Psoas muscle (tissue), 8 donors: ENCODE data around the gene CSTPP1. TPM values are rescaled to one million over a fixed set of nuclear protein-coding genes. Genes with fewer than 3 reads are reported as not detected.
"Not testable (repeated sequence)": the region's sequence is repeated elsewhere in the genome, so short reads cannot be mapped to it uniquely, and the experiment has no call there.

Source experiments
- ATAC-seq, 4 donors: fragments of 200-7000 bp; cut with Tn5 transposase; one replicate each; pipeline ENCODE4 v1.9.1; 2020; ENCODE audit warnings: moderate library complexity in 3 of 4, mild to moderate bottlenecking in 2 of 4
- DNase-seq, 2 donors: peaks; one replicate each; pipeline ENCODE4 v3.0.0-alpha.2; 2020
- H3K27ac ChIP-seq: fragments of 200-600 bp; one replicate; pipeline ENCODE4 v1.8.0; 2022
- H3K27me3 ChIP-seq, 3 donors: fragments of 200-600 bp in 1 of 3; one replicate each; pipeline versions ENCODE4 v1.6.1 to v1.8.0; 2013 to 2022; ENCODE audit warnings: low read length in 2 of 3, mild to moderate bottlenecking in 2 of 3, moderate library complexity in 1 of 3; ENCODE audit not compliant: insufficient read depth in 3 of 3
- H3K36me3 ChIP-seq, 2 donors: fragments of 200-600 bp in 1 of 2; one replicate each; pipeline versions ENCODE4 v1.6.1 to v1.8.0; 2013 to 2022; ENCODE audit warnings: low read depth in 1 of 2, mild to moderate bottlenecking in 1 of 2, moderate library complexity in 1 of 2; ENCODE audit not compliant: insufficient read depth in 1 of 2
- H3K4me1 ChIP-seq: fragments of 200-600 bp; one replicate; pipeline ENCODE4 v1.8.0; 2022
- H3K4me3 ChIP-seq: fragments of 200-600 bp; one replicate; pipeline ENCODE4 v1.8.0; 2022; ENCODE audit warnings: mild to moderate bottlenecking
- H3K9me3 ChIP-seq: fragments of 200-600 bp; one replicate; pipeline ENCODE4 v1.8.0; 2022
- WGBS, 3 donors: extraction: QIAGEN DNeasy Blood & Tissue Kit; methylation state at CpG; one replicate each; pipeline versions ENCODE4 v1.1.6 to v1.1.7; 2013; 5-methylcytosine and 5-hydroxymethylcytosine counted together
- intact Hi-C, 2 donors: fragments of 100-400 bp; cut with DNase I; formaldehyde crosslinking; loops; one replicate each; pipeline versions ENCODE4 v1.11.0 to v1.14.2; 2022
- polyA plus RNA-seq, 3 donors: library from polyadenylated mRNA; stranded (reverse); fragments of 200-250 nt; gene quantifications; one replicate each; pipeline ENCODE4 v1.2.3, GENCODE V29; 2013
- total RNA-seq, 4 donors: library from RNA; stranded (reverse); fragmentation: NEBNext Ultra II Directional in 2 of 4; extraction: Animal tissue kit (Norgen Biotek cat#: 25700) in 2 of 4; gene quantifications; one replicate each; pipeline versions ENCODE4 v1.2.1 to v1.2.4, GENCODE V29; 2021 to 2023
- TF ChIP-seq, protein P1 (sequence below): fragments of 200-600 bp; IDR thresholded peaks from one replicate; pipeline ENCODE4 v1.8.0; 2022; ENCODE audit warnings: antibody characterized with exemption
- donor health status: healthy with polysubstance abuse.
- donor health status: DM: no; HTN: no; CAD: no; lungs with moderate emphysema.
- donor health status: Bipolar disorder and iron deficiency.
- donor health status: healthy.
- donor health status: DM: yes; HTN: yes; CAD: no.
- donor health status: DM: no; HTN: no; CAD: no.
- donor health status: DM: no; HTN: no; CAD: no.
- donor health status: DM: yes; HTN: yes; CAD: no.

Gene CSTPP1
- total and polyA plus RNA-seq, 7 donors, result 5.1 to 10.0 (median 6.9) TPM

GRCh38 chr11:46987183-46987582 is 50.6 kb downstream of the CSTPP1 start:
- 91 to 97% (median 95%) methylated on average over 3 of the region's 3 CpGs for WGBS, 3 donors
- ATAC-seq (no peak), DNase-seq (no peak)
- no peaks in the 10 kb centered on the region for H3K9me3 ChIP-seq
- no peak overlapping the region for H3K4me3 ChIP-seq
- intact Hi-C loops, result no loop called here
- no peaks in the 10 kb centered on the region for H3K4me1 ChIP-seq
- TF ChIP-seq, protein P1, sequence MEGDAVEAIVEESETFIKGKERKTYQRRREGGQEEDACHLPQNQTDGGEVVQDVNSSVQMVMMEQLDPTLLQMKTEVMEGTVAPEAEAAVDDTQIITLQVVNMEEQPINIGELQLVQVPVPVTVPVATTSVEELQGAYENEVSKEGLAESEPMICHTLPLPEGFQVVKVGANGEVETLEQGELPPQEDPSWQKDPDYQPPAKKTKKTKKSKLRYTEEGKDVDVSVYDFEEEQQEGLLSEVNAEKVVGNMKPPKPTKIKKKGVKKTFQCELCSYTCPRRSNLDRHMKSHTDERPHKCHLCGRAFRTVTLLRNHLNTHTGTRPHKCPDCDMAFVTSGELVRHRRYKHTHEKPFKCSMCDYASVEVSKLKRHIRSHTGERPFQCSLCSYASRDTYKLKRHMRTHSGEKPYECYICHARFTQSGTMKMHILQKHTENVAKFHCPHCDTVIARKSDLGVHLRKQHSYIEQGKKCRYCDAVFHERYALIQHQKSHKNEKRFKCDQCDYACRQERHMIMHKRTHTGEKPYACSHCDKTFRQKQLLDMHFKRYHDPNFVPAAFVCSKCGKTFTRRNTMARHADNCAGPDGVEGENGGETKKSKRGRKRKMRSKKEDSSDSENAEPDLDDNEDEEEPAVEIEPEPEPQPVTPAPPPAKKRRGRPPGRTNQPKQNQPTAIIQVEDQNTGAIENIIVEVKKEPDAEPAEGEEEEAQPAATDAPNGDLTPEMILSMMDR, result no peak
- no peaks in the 10 kb centered on the region for H3K36me3 ChIP-seq
- H3K27ac ChIP-seq, result no peak overlapping the region
- H3K27me3 ChIP-seq, result no peaks in the 10 kb centered on the region

DNA sequence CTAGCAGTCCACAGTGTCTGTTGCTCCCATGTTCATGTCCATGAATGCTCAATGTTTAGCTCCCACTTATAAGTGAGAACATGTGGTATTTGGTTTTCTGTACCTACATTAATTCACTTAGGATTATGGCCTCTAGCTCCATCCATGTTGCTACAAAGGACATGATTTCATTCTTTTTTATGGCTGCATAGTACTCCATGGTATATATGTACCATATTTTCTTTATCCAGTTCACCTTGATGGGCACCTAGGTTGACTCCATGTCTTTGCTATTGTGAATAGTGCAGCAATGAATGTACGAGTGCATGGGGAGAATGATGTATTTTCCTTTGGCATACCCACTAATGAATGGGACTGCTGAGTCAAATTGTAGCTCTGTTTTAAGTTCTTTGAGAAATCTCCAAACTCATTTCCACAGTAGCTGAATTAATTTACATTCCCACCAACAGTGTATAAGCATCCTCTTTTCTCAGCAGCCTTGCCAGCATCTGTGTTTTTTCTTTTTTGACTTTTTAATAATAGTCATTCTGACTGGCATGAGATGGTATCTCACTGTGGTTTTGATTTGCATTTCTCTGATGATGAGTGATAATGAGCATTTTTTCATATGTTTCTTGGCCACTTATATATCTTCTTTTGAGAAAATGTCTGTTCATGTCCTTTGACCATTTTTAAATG is 53.4 kb downstream of the CSTPP1 start:
- DNase-seq, H3K27me3 ChIP-seq, H3K36me3 ChIP-seq, ATAC-seq, H3K27ac ChIP-seq, H3K9me3 ChIP-seq, intact Hi-C loops, H3K4me1 ChIP-seq, H3K4me3 ChIP-seq: not testable (repeated sequence)
- WGBS, 3 donors, result 93 to 100% (median 97%) methylated on average over 1 of the region's 1 CpG

DNA sequence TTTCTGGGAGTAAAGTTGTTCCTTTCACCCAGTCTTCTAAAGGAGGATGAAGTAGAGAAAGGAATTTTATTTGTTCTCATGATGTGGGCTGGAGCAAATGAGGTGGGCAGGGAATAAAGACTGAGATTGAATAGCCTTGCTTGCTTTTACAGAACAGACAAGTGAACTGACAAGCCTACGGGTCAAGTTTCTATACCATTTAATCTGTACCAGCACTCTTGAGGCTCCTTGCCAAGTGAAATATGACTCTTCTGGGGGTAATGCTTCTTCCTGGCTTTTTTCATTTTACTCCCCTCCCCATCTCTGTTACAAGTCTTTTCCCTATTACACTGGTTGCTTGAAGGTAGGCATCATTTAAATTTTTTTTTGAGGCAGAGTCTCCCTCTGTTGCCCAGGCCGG is 54.8 kb downstream of the CSTPP1 start:
- intact Hi-C loops, result no loop called here
- no peaks in the 10 kb centered on the region for H3K4me1 ChIP-seq
- DNase-seq, result no peak

GRCh38 chr11:46992386-46992785 is 55.8 kb downstream of the CSTPP1 start:
- intact Hi-C loops, H3K27me3 ChIP-seq, H3K4me1 ChIP-seq, ATAC-seq, H3K4me3 ChIP-seq, DNase-seq, H3K9me3 ChIP-seq, H3K36me3 ChIP-seq, H3K27ac ChIP-seq: not testable (repeated sequence)
- WGBS, 3 donors, result 87 to 95% (median 93%) methylated on average over 2 of the region's 2 CpGs

More for the DNA sequence above, 54.8 kb downstream of the CSTPP1 start:
- TF ChIP-seq, protein P1, result no peak
- Histone ChIP-seq H3K36me3 (no peaks in the 10 kb centered on the region), H3K9me3 (no peaks in the 10 kb centered on the region), H3K4me3 (no peak overlapping the region), H3K27me3 (no peaks in the 10 kb centered on the region), H3K27ac (no peak overlapping the region)
- WGBS, 3 donors, result 83 to 89% (median 89%) methylated on average over 2 of the region's 2 CpGs
- ATAC-seq, result no peak

DNA sequence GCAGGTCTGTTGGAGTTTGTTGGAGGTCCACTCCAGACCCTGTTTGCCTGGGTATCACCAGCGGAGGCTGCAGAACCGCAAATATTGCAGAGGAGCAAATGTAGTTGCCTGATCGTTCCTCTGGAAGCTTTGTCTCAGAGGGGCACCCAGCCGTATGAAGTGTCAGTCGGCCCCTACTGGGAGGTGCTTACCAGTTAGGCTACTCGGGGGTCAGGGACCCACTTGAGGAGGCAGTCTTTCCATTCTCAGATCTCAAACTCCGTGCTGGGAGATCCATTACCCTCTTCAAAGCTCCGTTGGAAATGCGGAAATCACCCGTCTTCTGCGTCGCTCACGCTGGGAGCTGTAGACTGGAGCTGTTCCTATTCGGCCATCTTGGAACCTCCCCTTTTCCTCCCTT is 61.2 kb downstream of the CSTPP1 start:
- DNase-seq, intact Hi-C loops, H3K27me3 ChIP-seq, ATAC-seq, H3K4me1 ChIP-seq, H3K9me3 ChIP-seq, H3K36me3 ChIP-seq, H3K4me3 ChIP-seq, H3K27ac ChIP-seq: not testable (repeated sequence)
- WGBS, 3 donors, result 95 to 97% (median 96%) methylated on average over 14 of the region's 14 CpGs

DNA sequence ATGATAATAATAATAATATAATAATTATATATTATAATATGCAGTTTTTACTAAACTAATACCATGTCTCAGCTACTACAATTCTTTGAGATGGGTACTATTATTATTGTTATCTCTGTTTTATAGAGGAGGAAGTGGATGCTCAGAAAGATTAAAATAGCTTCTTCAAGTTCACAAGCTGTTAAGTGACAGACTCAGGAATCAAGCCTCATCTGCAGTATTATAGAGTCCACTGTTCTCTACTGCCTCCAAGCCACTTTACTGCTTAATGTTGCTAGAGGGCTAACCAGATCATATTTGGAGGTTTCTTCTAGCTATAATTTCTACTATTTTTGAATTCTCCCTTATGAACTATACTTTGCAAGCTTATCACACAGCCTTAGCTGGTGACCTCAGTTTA is 62.7 kb downstream of the CSTPP1 start:
- no peaks in the 10 kb centered on the region for H3K9me3 ChIP-seq
- TF ChIP-seq, protein P1, result no peak

More for the DNA sequence above, 62.7 kb downstream of the CSTPP1 start:
- Histone ChIP-seq H3K27me3 (no peaks in the 10 kb centered on the region), H3K27ac (no peak overlapping the region), H3K4me1 (peaks cover 2% of the 10 kb centered on the region), H3K36me3 (no peaks in the 10 kb centered on the region), H3K4me3 (no peak overlapping the region)
- ATAC-seq (no peak), DNase-seq (no peak)
- intact Hi-C loops, result no loop called here
